Measurements from ENCODE around the gene RHOH. TPM values are rescaled to one million over a fixed set of nuclear protein-coding genes. Genes with fewer than 3 reads are reported as not detected.
A peak's percentile ranks its signal among the peaks of the same experiment; 100 is the strongest.

RHOH gene
- total and polyA plus RNA-seq, 9 of the 15 experiments (the other 6 are each of a cell fraction or from before 2014, with no cell fraction given): 14.3 to 37.7 (median 23.2) TPM

DNA sequence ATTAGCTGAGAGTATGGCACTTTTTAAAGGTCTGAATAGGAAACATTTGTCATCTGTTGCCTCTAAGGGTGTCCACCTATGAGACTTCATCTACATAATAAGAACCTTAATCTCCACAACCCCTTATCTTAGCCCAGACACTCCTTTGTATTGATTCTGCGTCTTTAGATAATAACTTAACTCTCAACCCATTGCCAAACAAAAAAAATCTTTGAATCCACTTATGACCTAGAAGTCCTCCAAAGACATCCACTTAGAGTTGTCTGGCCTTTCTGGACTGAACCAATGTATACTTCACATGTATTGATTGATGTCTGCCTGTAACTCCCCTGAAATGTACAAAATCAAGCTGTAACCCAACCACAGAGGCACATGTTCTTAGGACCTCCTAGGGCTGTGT, 72.3 kb downstream of the RHOH start (continued):
- TF ChIP-seq CSDE1 (IDR thresholded peaks at IDR 0.05): no peak
- TF ChIP-seq ZBTB1 (CRISPR knock-in tag; IDR thresholded peaks at IDR 0.05; ENCODE audit: borderline replicate concordance, low read depth): no peak
- no peak for TF ChIP-seq ZBED1 (IDR thresholded peaks at IDR 0.05)
- no peak for TF ChIP-seq ELF2 (CRISPR knock-in tag; IDR thresholded peaks at IDR 0.05)
- no peak for TF ChIP-seq ZBTB17 (CRISPR knock-in tag; IDR thresholded peaks at IDR 0.05)
- no peak for TF ChIP-seq ZNF668 (CRISPR knock-in tag; IDR thresholded peaks at IDR 0.05)
- TF ChIP-seq MYC (IDR thresholded peaks at IDR 0.05; ENCODE audit: low read depth, low read length): no peak
- no peak for TF ChIP-seq MYC (CRISPR knock-in tag; IDR thresholded peaks at IDR 0.05; ENCODE audit: borderline replicate concordance, low read depth)
- no peak for TF ChIP-seq LARP7 (IDR thresholded peaks at IDR 0.05)
- TF ChIP-seq, protein P1, sequence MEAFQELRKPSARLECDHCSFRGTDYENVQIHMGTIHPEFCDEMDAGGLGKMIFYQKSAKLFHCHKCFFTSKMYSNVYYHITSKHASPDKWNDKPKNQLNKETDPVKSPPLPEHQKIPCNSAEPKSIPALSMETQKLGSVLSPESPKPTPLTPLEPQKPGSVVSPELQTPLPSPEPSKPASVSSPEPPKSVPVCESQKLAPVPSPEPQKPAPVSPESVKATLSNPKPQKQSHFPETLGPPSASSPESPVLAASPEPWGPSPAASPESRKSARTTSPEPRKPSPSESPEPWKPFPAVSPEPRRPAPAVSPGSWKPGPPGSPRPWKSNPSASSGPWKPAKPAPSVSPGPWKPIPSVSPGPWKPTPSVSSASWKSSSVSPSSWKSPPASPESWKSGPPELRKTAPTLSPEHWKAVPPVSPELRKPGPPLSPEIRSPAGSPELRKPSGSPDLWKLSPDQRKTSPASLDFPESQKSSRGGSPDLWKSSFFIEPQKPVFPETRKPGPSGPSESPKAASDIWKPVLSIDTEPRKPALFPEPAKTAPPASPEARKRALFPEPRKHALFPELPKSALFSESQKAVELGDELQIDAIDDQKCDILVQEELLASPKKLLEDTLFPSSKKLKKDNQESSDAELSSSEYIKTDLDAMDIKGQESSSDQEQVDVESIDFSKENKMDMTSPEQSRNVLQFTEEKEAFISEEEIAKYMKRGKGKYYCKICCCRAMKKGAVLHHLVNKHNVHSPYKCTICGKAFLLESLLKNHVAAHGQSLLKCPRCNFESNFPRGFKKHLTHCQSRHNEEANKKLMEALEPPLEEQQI (IDR thresholded peaks at IDR 0.05): peak; percentile 44; the same call in 1 of the 2 replicates
- TF ChIP-seq MIER1 (IDR thresholded peaks at IDR 0.05; ENCODE audit: low read depth): no peak
- TF ChIP-seq, protein P2, sequence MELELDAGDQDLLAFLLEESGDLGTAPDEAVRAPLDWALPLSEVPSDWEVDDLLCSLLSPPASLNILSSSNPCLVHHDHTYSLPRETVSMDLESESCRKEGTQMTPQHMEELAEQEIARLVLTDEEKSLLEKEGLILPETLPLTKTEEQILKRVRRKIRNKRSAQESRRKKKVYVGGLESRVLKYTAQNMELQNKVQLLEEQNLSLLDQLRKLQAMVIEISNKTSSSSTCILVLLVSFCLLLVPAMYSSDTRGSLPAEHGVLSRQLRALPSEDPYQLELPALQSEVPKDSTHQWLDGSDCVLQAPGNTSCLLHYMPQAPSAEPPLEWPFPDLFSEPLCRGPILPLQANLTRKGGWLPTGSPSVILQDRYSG (tag; conservative IDR thresholded peaks at IDR 0.05; ENCODE audit: low read depth): no peak
- no peak for TF ChIP-seq ATF1 (CRISPR knock-in tag; IDR thresholded peaks at IDR 0.05)
- no peak for TF ChIP-seq ATF1 (tag; IDR thresholded peaks at IDR 0.05)
- TF ChIP-seq SRSF1 (IDR thresholded peaks at IDR 0.05; ENCODE audit: low read depth, low read length): no peak
- TF ChIP-seq, protein P3, sequence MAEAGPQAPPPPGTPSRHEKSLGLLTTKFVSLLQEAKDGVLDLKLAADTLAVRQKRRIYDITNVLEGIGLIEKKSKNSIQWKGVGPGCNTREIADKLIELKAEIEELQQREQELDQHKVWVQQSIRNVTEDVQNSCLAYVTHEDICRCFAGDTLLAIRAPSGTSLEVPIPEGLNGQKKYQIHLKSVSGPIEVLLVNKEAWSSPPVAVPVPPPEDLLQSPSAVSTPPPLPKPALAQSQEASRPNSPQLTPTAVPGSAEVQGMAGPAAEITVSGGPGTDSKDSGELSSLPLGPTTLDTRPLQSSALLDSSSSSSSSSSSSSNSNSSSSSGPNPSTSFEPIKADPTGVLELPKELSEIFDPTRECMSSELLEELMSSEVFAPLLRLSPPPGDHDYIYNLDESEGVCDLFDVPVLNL (CRISPR knock-in tag; IDR thresholded peaks at IDR 0.05; ENCODE audit: low read depth): no peak
- TF ChIP-seq, protein P4, sequence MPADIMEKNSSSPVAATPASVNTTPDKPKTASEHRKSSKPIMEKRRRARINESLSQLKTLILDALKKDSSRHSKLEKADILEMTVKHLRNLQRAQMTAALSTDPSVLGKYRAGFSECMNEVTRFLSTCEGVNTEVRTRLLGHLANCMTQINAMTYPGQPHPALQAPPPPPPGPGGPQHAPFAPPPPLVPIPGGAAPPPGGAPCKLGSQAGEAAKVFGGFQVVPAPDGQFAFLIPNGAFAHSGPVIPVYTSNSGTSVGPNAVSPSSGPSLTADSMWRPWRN (IDR thresholded peaks at IDR 0.05; ENCODE audit: low read depth): no peak
- TF ChIP-seq, protein P5, sequence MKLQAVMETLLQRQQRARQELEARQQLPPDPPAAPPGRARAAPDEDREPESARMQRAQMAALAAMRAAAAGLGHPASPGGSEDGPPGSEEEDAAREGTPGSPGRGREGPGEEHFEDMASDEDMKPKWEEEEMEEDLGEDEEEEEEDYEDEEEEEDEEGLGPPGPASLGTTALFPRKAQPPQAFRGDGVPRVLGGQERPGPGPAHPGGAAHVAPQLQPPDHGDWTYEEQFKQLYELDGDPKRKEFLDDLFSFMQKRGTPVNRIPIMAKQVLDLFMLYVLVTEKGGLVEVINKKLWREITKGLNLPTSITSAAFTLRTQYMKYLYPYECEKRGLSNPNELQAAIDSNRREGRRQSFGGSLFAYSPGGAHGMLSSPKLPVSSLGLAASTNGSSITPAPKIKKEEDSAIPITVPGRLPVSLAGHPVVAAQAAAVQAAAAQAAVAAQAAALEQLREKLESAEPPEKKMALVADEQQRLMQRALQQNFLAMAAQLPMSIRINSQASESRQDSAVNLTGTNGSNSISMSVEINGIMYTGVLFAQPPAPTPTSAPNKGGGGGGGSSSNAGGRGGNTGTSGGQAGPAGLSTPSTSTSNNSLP (IDR thresholded peaks at IDR 0.05; ENCODE audit: borderline replicate concordance, low read depth, low read length): peak; percentile 52; the same call in 1 of the 2 replicates
- TF ChIP-seq, protein P6, sequence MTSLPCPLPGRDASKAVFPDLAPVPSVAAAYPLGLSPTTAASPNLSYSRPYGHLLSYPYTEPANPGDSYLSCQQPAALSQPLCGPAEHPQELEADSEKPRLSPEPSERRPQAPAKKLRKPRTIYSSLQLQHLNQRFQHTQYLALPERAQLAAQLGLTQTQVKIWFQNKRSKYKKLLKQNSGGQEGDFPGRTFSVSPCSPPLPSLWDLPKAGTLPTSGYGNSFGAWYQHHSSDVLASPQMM (CRISPR knock-in tag; IDR thresholded peaks at IDR 0.05): no peak

Data from K562 (cell line).